DOHH2 (cell line): ENCODE data around the gene ZNF317.

Source experiments
- H3F3A ChIP-seq: fragments of 200-600 bp; sonication (generic), shearing (Covaris generic); 2 replicates; pipeline ENCODE4 v1.6.0; 2016; ENCODE audit warnings: antibody characterized with exemption, mild to moderate bottlenecking; ENCODE audit not compliant: control insufficient read depth, insufficient read depth
- H3K27ac ChIP-seq: fragments of 200-600 bp; sonication (generic); 2 replicates; pipeline ENCODE4 v1.5.1; 2014; ENCODE audit warnings: low read depth, mild to moderate bottlenecking, low read length, moderate library complexity
- H3K27me3 ChIP-seq: fragments of 200-600 bp; sonication (generic); 2 replicates; pipeline ENCODE4 v1.6.1; 2014; ENCODE audit warnings: mild to moderate bottlenecking, low read length, mixed read lengths; ENCODE audit not compliant: control insufficient read depth
- H3K36me3 ChIP-seq: fragments of 200-600 bp; sonication (generic); 2 replicates; pipeline ENCODE4 v1.6.1; 2014; ENCODE audit warnings: mild to moderate bottlenecking, low read length, moderate library complexity, mixed read lengths; ENCODE audit not compliant: control insufficient read depth
- H3K4me1 ChIP-seq: fragments of 200-600 bp; sonication (generic); 2 replicates; pipeline ENCODE4 v1.6.1; 2014; ENCODE audit warnings: mild to moderate bottlenecking, low read length, mixed read lengths; ENCODE audit not compliant: control insufficient read depth
- H3K4me2 ChIP-seq: fragments of 200-600 bp; sonication (generic); 2 replicates; pipeline ENCODE4 v1.6.0; 2014; ENCODE audit warnings: mild to moderate bottlenecking, low read length, moderate library complexity
- H3K4me3 ChIP-seq: fragments of 200-600 bp; sonication (generic); 2 replicates; pipeline ENCODE4 v1.5.1; 2014; ENCODE audit warnings: mild to moderate bottlenecking, low read length, mixed read lengths
- H3K79me2 ChIP-seq: fragments of 200-600 bp; sonication (generic); 2 replicates; pipeline ENCODE4 v1.6.1; 2014; ENCODE audit warnings: mild to moderate bottlenecking, low read length, mixed read lengths; ENCODE audit not compliant: control insufficient read depth
- H3K9me2 ChIP-seq: fragments of 200-600 bp; sonication (generic); replicated peaks from 2 replicates; pipeline ENCODE4 v1.6.1; 2014; ENCODE audit warnings: mild to moderate bottlenecking, low read length, mixed read lengths; ENCODE audit not compliant: control insufficient read depth
- H3K9me3 ChIP-seq: fragments of 200-600 bp; sonication (generic); 2 replicates; pipeline ENCODE4 v1.6.1; 2014; ENCODE audit warnings: antibody characterized with exemption, low read length, mixed read lengths; ENCODE audit not compliant: control insufficient read depth, insufficient read depth
- H4K20me1 ChIP-seq: fragments of 200-600 bp; sonication (generic); 2 replicates; pipeline ENCODE4 v1.6.0; 2014; ENCODE audit warnings: low read depth, mild to moderate bottlenecking, antibody characterized with exemption, low read length, moderate library complexity; ENCODE audit not compliant: control insufficient read depth, insufficient read depth
- CTCF ChIP-seq: fragments of 200-600 bp; sonication (generic); IDR thresholded peaks from one replicate; pipeline ENCODE4 v1.5.1; 2014; ENCODE audit warnings: antibody characterized with exemption, mild to moderate bottlenecking, low read depth, low read length; ENCODE audit not compliant: poor library complexity, severe bottlenecking
- EZH2phosphoT487 ChIP-seq: fragments of 200-600 bp; sonication (generic); IDR thresholded peaks from 2 replicates; pipeline ENCODE4 v1.6.1; 2017; ENCODE audit warnings: borderline replicate concordance, mild to moderate bottlenecking, antibody characterized with exemption, low read length, moderate library complexity, mixed read lengths

Gene ZNF317

GRCh38 chr19:9115307-9115813, 24.8 kb upstream of the ZNF317 start, which contains the start of gene OR7G1:
Gene OR7G1, minus strand, starts transcription at chr19:9115763. Its CDS starts 0 bp downstream, at chr19:9115763.
- Histone ChIP-seq H3F3A (no peaks in the 10 kb centered on the region), H3K79me2 (no peaks in the 10 kb centered on the region), H3K36me3 (no peaks in the 10 kb centered on the region), H3K27ac (no peak within 1 kb of the TSS), H3K4me3 (no peak within 1 kb of the TSS), H3K9me2 (no peaks in the 10 kb centered on the region), H3K4me2 (no peak within 1 kb of the TSS), H4K20me1 (no peaks in the 10 kb centered on the region), H3K9me3 (no peaks in the 10 kb centered on the region), H3K27me3 (no peaks in the 10 kb centered on the region), H3K4me1 (no peaks in the 10 kb centered on the region)
- TF ChIP-seq CTCF (no peak), EZH2phosphoT487 (no peak)

DNA sequence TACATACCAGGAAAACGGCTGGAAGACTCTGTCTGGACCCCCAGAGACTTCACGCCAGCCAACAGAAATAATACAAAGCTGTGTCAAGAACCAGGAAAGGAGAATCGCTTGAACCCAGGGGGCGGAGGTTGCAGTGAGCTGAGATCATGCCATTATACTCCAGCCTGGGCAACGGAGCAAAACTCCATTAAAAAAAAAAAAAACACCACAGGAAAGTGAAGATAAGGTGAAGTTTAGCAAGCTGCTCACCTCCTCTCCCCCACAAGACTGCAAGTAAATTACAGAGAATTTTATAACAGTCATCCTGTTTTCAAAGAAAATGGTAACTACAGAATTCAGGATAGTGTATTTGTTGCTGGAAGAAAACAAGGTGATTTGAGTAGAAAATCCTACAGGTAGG, 23.6 kb upstream of the ZNF317 start:
- Histone ChIP-seq H3F3A (no peaks in the 10 kb centered on the region), H3K4me3 (no peak overlapping the region), H3K79me2 (no peaks in the 10 kb centered on the region), H3K36me3 (no peaks in the 10 kb centered on the region), H3K27ac (no peak overlapping the region), H4K20me1 (no peaks in the 10 kb centered on the region), H3K4me2 (no peak overlapping the region), H3K4me1 (no peaks in the 10 kb centered on the region), H3K27me3 (no peaks in the 10 kb centered on the region), H3K9me3 (no peaks in the 10 kb centered on the region), H3K9me2 (no peaks in the 10 kb centered on the region)
- no peak for TF ChIP-seq EZH2phosphoT487
- TF ChIP-seq CTCF, result no peak

- Histone ChIP-seq H4K20me1 (no peaks in the 10 kb centered on the region), H3K4me1 (no peaks in the 10 kb centered on the region), H3K27ac (no peak within 1 kb of the TSS), H3K9me2 (no peaks in the 10 kb centered on the region), H3K79me2 (no peaks in the 10 kb centered on the region), H3K4me2 (no peak within 1 kb of the TSS), H3K4me3 (no peak within 1 kb of the TSS), H3K36me3 (no peaks in the 10 kb centered on the region), H3F3A (no peaks in the 10 kb centered on the region), H3K9me3 (no peaks in the 10 kb centered on the region), H3K27me3 (no peaks in the 10 kb centered on the region)
- TF ChIP-seq CTCF (no peak), EZH2phosphoT487 (no peak)
Measured at GRCh38 chr19:9126900-9127405, 13.2 kb upstream of the ZNF317 start, which contains the start of gene OR7G3. Gene OR7G3, minus strand, starts transcription at chr19:9126950. Its CDS starts 0 bp downstream, at chr19:9126950.
